Stimulated activated CD8-positive, alpha-beta memory T cell treated with anti-CD3 and anti-CD28 coated beads, Interleukin-4, amount 100 ng/mL, for 24 hours (primary cell): ENCODE data around the gene SLA2.
A peak's percentile ranks its signal among the peaks of the same experiment; 100 is the strongest.
"Not testable (repeated sequence)": the region's sequence is repeated elsewhere in the genome, so short reads cannot be mapped to it uniquely, and the experiment has no call there.

Experiments
- DNase-seq: peaks from one replicate; pipeline ENCODE4 v3.0.0-alpha.2; 2020; ENCODE audit warnings: low read depth

The SLA2 gene, protein sequence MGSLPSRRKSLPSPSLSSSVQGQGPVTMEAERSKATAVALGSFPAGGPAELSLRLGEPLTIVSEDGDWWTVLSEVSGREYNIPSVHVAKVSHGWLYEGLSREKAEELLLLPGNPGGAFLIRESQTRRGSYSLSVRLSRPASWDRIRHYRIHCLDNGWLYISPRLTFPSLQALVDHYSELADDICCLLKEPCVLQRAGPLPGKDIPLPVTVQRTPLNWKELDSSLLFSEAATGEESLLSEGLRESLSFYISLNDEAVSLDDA

DNA sequence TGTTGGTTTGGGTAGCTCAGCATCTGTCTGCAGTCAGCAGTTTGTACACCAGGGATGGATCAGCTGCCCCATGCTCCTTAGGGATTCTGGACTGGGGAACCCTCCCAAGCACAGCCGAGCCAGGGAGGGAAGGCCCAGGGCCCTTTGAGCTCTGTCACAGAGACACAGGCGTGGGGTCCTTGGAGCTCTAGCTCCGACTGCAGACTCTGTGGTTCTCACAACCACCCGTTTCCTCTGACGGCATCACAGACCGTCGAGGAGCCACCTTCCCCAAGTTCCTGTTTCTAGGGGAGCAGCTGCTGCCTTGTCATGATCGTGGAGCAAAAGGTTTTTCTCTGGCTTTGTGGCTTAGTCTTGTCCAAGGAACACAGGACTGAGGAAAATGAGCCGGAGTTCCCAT is at the start of gene SLA2:
TSS of gene SLA2 (minus strand) at position 199 of the 400 bp plus-strand sequence. CDS start 4,861 bp downstream, outside the sequence.
- peak; percentile 47 for DNase-seq

DNA sequence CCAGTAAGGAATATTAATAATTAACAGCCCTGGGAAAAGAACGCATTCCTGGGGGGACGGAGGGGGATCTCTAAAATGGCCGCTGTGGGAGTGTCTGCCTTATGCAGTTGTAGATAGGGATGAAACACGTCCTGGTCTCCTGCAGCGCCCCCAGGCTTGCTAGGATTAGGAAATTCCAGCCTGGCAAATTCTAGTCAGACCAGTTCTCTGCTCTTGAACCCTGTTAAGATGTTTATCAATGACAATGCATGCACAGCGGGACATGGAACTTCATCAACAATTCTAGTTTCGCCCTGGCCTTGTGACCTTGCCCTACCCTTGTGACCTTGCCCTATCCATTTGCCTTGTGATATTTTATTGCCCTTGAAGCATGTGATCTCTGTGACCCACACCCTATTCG is 49.5 kb upstream of the SLA2 start:
- DNase-seq = not testable (repeated sequence)

DNA sequence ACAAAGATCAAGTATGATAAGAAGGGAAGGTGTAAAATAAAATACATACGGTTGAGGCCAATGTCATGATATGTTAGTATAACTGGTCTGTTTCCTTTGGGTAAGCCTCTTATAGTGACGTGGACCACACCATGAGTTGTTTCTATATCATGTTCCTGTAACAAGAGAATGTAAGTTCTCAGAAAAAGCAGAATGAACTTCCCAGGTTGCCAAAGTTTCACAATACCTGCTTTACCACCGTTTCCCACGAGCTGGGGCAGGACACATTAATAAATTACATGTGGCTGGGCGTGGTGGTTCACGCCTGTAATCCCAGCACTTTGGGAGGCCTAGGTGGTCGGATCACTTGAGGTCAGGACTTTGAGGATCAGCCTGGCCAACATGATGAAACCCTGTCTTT is 42.6 kb upstream of the SLA2 start:
- DNase-seq = no peak

DNA sequence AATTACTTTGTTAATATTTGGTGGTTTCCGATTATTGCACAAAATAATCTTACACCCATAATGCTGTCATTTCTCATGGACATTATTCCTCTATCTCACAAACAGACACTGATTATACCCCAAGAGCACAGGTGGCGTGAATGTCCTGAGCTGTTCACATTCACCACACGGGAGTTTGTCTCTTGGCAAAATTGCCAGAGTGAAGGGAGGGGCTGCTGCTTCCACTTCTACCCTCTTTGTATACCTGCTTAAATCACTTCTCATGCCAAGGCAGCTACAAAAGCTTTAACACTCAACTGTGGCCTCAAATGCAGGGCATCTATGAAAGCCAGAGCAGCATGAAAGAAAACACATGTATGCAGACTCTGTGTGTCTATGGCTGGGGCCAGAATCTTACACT is 41.9 kb upstream of the SLA2 start:
- no peak for DNase-seq

DNA sequence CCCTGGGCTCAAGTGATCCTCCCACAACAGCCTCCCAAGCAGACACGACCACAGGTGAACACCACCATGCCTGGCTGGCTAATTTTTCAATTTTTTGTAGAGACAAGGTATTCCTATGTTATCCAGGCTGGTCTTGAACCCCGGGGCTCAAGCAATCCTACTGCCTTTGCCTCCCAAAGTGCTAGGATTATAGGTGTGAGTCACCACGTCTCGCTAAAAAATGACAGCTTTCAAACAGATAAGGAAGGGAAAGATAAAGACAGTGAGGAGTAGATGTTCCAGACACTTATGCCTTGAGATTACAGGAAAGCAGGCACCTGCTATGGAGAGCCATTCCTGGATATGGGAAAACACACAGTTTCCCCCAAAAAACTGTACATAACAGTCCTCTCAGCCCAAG is 40.9 kb upstream of the SLA2 start:
- no peak for DNase-seq

DNA sequence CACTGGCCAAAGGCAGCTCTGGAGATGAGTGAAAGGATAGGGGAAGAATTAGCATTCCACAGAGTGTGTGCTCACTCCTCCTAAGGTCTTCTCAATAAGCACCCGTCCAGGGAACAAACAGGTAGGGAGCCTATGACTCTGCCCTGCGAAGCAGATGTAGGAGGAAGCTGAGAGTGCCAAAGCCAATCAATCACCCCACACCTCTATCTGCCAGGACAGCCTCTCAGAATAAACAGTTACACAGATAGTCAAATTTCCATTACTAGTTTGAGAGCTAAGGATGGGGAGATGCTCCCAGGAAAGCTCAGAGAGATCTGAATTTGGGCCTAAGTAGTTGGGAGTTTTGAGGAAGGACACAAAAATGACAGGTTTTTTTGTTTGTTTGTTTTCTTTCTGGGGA is 40.5 kb upstream of the SLA2 start:
- no peak for DNase-seq

DNA sequence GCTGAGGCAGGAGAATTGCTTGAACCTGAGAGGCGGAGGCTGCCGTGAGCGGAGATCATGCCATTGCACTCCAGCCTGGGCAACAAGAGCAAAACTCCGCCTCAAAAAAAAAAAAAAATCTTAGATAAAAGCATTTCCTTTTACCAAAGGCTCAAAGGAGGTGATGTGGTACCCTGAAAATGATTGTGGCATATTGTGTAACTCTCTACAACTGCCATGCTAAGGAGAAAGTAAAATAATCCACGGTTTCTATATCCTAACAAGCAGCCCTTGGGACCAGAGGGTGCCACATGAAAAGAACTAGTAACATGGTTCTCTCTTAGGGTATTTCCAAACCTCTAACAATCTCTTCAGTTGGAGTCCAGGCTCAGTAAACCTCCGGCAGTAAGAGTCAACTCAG is 38.8 kb upstream of the SLA2 start:
- DNase-seq = no peak

DNA sequence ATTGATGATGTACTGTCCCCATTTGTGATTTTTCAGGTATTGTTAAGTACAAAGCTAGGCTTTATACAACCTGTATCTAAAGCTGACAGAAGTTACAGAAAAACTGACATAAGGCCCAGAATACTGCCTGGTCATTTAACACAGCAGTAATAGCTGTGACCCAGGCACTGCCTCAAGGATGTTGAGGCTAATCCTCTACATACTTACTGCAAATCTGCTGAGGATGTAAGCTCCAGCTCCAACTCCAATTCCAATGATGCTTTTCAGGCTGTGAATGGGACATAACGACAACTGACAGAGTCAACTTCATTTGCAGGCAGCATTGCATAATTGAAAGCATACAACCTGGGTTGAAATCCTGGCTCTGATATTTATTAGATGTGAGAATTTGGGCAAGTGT is 36.3 kb upstream of the SLA2 start:
- DNase-seq = no peak

DNA sequence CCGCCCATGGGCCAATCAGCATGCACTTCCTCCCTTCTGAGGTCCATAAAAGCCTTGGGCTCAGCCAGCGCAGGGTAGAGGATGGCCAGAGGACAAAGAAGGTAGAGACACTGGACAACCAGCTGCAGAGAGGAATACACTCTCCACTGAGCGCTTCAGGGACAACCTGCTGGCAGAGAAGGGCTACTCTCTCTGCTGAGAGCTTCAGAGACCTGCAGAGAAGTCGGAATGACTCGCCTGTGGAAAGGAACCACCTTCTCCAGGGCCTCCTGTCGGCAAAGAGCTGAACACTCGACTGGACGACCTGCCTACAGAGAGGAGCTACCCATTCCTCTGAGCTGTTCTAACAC is 31.4 kb upstream of the SLA2 start:
- DNase-seq = no peak

DNA sequence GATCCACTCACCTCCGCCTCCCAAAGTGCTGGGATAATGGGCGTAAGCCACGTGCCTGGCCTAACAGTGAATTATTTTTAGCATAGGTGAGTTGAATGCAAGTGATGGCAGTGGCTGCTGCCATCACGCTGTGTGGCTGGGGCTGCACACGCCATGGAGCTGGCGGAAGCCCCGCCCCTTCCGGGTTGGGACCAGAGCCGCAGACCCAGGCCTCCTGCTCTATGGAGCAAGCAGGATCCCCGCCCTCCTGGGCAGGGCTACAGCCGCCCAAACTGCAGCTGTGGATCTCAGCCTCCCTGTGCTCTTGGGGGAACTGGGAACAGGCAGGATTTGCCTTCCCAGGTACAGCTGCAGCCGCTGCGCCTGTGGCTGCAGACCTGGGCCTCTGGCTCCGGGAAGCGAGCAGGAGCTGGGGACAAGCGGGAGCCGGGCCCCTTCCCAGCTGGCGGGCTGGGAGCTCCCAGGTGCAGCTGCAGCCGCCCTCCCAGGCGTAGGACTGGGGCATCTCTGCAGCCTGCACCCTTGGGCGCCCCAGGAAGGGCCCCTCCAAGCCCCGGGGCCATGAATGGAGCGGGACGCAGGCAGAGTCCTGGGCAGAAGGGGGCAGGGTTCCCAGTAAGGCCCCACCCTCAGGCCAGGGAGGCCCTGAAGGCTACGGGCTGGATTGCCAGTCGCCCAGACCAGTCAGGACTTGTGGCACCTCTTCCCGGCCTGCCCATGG is 30.9 kb upstream of the SLA2 start:
- DNase-seq = no peak

DNA sequence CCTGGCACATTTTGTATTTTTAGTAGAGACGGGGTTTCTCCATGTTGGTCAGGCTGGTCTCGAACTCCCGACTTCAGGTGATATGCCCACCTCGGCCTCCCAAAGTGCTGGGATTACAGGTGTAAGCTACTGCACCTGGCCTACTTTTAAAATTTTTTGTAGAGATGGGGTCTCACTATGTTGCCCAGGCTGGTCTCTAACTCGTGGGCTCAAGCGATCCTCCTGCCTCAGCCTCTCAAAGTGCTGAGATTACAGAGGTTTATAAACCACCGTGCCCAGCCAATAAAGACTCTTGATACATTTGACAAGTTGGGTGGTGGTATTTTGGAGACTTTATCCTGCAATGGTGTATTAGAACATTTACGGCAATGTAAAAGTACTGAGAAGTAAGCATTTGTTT is 29.5 kb upstream of the SLA2 start:
- DNase-seq = not testable (repeated sequence)

DNA sequence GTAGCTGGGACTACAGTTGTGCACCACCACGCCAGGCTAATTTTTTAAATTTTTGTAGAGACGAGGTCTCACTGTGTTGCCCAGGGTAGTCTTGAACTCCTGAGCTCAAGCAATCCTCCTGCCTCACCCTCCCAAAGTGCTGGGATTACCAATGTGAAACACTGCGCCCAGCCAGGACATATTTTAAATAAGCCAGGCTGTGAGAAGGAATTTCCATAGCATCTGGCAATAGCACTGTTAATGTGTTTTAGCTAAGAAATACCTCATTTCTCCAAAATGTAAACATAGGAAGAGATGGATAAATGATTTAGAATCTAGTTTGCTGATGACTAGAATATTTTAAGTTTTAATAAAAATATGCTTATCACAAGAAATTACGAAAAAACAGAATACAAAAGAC is 27.0 kb upstream of the SLA2 start:
- DNase-seq = no peak

DNA sequence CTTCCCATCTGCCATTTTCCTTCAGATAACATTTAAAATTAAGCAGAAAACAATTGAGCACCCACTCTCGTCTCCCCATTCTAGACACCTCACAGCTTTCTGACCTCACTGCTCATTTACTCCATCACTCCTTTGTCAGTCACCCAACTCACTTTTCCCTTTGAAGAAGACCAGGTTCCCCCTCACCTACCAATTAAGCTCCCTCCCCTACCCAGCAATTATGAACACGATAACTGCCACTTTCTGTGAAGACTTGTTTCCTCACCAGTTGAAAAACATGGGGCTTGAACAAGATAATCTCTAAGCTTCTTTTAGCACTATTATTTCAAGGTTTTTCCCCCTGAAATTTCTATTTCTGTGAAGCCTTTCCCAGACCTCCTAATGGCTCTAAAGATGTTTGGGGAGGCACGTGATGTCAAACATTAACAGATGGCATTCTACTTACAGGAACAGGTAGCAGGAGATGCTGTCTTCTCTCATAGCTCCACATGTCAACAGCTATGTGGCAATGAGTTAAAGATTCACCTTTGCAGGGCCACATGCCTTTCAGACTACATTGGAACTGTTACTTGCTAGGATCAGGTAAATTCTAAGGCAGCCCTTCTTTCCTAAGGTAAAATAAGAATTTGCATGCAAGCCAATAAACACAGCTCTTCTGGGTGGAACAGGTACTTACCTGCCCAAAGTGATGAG is 24.8 kb upstream of the SLA2 start:
- DNase-seq = no peak

DNA sequence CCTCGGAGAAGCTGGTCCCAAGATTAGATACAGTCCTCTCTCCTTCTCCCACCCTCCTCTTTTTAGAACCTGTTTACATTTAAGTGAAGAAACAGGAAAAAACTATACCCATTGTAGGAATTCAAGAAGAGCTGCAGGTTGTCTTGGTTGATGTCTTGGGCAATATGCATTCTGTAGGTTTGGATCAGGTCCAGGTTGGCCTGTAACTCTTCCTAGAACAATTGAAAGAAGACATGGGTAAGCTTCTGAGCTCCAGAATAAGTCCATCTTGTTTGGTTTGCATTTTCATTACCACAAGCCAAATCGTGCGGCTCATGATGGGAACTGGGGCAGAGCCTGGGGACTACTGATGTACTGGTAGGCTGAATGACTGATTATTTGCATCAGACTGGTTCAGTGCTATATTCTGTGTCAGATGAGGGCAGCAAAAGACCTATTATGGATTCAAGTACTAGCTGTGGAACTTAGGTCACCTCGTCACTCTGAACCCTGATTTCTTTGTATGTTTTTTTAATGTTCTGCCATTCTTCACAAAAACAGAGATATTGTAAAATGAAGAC is 20.3 kb upstream of the SLA2 start:
- DNase-seq = no peak

DNA sequence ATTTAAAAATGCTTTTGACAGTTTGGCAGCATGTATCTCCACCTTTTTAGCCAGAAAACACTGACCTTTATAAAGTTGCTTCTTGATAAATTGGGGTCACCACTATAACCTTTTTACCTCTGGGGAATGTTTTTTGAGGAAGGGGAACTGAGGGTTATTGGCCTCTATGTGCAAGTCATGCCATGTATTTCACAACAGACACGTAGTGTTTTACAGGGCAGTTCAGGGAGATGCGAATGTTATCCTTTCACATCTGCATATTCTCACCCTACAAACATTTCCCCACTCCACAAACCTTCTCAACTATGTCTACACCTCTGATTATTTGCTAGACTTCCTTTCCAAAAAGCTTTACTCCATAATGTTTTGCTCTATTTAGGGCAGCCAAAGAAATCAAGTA is 17.0 kb upstream of the SLA2 start:
- no peak for DNase-seq

DNA sequence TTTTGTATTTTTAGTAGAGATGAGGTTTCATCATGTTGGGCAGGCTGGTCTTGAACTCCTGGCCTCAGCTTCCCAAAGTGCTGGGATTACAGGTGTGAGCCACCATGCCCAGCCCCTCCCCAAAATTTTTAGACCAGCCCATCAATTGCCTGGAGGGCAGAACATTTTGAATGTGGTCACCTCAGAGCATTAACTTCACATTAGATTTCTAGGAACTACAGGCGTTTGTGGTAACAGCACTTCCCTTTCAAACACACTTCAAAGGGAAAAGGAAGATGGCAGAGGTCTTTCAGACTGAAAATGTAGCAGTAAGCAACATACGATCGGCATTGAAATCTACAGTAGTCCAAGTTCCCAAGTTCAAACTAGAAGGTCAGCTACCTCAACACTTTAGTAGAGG is 12.3 kb upstream of the SLA2 start:
- DNase-seq = no peak

DNA sequence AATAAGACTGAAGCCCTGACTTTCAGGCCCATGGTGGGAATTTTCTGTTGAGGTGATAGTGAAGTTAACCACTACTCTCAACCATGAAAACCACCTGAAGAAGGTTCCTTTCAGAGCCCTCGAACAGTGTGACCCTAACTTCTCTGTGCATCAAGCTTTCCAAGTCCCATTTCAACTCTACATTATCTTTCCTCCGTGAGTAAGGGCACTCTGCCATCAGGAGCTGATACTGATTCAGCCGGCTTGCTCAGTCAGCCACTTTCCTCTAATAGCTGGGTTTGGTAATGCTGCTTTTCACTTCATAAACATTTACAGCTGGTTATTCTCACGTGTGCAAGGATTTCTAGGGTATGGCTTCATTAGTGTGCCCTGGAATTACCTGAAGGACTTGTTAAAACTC is 10.7 kb upstream of the SLA2 start:
- DNase-seq = no peak

DNA sequence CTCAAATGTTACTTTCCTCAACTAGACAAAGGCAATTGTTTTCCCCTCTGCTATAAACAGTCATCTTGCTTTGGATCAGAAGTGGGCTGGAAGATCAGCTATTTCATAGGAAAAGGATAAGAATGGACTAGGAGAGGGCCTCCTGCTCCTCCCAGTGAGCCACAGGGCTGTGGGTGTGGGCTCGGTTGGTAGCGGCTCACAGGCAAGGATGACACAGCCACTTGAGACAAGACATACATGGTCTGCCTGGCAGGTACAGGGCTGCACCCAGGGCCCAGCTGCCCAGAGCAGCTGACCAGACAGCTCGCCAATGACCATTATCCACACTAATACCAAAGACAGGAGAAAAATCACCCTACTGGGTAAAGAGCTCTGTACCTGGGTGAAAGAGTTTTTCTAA is 9.0 kb upstream of the SLA2 start:
- no peak for DNase-seq

DNA sequence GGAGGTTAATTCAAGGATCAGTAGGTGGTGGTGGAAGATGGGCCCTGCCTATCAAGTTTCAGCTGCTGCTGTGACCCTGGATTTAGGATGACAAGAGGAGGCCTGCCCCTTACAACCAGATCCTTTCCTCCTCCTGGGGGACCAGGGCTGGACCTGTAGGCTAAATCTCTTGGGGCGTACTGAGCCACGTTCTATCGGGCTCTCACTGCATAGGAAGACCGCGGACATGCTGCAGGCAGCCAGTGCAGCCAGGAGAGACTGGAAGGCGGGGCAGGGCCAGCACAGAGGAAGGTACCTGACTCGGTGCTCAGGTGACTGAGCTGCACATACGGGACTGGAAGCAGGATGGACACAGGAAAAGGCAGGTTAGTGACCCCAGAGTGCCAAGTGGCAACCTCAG is 8.5 kb upstream of the SLA2 start:
- no peak for DNase-seq

DNA sequence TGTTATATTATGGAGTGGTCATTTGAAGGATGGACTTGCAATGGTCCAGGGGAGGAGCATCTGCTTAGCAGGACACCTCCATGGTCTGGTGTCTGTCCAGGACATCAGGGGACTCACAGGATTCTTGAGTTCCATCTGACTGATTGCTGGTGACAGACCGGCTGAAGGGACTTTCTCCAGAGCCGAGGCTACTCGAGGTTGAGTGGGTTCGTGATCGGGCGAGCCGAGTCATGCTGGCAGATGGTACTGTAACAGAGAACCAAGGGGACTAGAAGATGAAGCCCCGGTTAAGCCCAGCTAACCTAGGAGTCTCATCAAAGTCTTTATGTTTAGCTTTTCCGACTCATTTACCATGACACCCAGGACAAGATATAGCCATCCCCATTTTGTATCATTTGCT is 7.5 kb upstream of the SLA2 start:
- no peak for DNase-seq

DNA sequence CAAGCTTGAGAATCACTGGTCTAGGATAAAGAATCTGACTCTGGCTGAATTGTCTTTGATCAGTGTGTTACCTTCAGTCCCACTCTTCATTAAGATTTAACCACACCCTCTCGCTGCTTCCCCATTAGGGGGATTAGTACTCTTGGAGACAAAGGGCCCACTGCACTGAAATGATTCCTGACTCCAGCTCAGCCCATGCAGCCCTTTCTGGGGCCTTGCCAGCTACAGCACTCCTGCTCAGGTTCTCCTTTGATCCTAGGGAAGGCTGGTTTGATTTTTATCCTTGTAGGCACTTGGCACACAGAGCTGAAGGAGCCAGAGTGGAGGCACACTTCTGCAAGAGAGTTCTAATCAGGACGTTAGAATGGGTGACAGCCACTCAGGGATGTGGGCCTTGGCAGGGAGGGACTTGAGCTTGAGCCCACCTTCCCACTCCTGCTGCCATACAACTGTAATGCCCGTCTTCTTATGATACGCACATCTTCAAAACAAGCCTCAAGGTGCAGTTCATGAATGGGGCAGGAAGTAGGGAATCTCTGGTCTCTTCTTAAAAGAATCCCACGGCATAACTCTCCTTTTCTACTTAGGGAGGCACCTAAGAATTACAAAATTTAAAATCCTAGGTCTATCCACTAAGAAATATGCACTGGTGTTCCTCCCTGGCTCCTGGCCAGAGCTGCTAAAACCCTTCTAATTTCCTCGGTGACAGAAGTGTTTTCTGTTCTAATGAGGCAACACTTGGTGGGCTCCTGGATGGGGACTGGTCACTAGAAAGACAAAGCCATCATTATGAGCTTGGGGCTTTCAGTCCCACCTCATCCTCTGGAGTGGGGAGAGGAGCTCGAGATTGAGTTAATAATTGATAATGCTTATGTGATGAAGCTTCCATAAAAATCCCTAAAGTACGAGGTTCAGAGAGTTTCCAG is 1.5 kb upstream of the SLA2 start:
- no peak for DNase-seq

DNA sequence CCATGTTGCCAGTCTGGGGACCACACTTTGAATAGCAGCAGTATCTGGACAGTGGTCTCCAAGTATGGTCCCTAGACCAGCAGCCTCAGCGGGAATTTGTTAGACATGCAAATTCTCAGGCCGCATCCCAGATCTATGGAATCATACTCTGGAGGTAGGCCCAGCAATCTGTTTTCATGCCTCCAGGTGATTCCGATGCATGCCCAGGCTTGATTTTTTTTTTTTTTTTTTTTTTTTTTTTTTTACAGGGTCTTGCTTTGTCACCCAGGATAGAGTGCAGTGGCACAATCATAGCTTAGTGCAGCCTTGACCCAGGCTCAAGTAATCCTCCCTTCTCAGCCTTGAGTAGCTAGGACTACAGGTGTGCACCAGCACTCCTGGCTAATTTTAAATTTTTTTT is 682 bp upstream of the SLA2 start:
- DNase-seq = no peak
